ENCODE data around the gene PKIB.
A peak's percentile ranks its signal among the peaks of the same experiment; 100 is the strongest.
"Not testable (repeated sequence)": the region's sequence is repeated elsewhere in the genome, so short reads cannot be mapped to it uniquely, and the experiment has no call there.

Gene PKIB

DNA sequence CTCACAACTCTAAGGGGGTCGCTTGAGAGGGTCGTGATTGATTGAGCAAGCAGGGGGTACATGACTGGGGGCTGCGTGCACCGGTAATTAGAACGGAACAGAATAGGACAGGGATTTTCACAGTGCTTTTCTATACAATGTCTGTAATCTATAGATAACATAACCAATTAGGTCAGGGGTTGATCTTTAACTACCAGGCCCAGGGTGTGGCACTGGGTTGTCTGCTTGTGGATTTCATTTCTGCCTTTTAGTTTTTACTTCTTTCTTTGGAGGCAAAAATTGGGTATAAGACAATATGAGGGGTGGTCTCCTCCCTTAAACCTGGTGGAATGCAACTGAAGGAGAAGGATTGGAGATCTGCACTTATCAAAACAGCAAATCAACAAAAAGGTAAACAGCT lies 138.7 kb downstream of the PKIB start:
- DNase-seq: not testable (repeated sequence)

DNA sequence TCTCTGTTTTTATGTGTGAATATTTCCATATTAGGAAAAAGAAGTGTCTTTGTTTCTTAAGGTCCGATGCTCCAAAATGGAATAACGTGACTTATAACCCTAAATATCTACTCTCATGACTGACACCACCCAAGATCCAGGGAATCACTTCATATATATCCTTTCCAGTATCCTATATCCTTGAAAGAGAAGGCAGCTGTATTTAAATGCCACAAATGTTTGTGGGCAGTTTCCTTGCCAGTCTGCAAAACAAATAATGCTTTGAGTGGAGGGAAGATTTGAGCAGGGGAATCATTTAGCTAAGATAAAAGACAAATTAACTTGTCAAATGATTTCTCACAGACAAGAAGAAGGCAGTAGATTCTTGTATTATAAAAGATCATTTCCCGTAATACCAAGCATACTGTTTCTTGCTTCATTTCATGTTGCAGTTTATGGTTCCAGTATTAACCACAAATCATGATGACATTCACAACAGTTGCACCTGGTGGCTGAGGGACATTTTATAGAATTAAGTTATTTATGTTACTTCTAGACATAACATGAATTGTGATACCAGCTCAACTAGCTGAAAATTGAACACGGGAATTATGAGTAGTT lies 139.3 kb downstream of the PKIB start:
- no peak for DNase-seq

DNA sequence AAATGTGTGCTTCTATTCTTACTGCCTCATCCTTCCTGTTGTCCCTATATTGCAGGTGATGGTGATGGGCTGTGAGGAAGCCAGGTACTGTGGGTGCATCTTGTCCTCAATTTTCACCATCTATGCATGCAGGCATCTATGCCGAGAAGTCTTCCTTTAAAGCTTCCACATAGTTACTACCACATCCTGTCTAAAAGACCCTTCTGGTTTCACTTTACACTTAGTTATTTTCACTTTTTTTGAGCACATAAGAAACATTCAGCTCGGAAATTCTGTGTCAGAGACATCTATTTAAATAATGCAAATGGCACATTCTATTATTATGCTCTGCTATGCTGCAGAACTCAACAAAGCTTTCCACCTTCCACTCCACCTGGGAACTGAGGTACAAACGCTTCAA lies 141.1 kb downstream of the PKIB start:
- DNase-seq: no peak

DNA sequence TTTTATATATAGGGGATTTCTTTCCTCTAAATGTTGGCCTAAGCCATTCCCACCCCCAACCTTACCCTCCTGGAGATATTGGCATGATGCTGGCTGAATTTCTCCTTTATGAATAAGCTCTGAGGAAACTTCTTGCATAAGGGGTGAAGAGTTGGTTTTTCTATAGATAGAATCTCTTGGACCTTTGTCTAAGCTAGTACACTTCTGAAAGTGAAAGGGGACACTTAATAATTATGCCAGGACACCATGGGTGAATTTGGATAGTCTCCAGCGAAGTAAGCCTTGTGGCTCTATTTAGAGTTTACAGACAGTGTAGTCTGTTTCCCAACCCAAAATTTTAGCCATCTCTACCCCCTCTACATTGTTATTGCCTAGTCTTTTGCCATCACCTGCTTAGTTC lies 142.3 kb downstream of the PKIB start:
- no peak for DNase-seq

DNA sequence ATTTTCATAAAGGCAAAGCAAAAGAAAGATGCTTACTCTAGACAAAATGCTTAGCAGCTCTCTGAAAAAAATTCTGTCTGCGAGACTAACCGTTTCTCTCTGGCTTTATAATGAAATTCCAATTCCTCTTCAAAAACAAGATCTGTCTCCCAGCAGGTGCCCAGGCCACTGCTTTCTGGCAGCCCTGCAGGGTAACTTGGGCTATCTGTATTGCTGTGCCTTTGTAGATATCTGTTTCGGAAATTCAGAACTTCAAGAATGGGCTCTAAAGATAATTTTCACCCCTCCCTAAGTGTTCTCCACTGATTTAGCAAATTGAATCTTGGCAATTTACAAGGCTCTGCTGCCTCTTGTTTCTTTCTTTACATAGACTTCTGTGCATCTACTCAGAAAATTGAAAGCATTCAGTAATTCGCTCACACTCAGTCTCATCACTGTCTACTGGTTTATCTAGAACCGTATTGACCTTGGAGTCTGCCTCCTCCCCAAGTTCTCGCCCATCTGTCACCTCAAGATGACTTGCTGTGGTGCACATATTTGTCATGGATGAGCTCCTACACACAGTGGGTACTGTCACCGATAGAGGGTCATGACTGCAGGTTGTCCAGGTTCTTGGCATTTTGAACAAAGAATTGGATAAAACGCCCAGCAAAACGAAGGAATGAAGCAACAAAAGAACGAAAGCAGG lies 142.9 kb downstream of the PKIB start:
- peak in 1 of 14 donors; percentile 63 for DNase-seq

DNA sequence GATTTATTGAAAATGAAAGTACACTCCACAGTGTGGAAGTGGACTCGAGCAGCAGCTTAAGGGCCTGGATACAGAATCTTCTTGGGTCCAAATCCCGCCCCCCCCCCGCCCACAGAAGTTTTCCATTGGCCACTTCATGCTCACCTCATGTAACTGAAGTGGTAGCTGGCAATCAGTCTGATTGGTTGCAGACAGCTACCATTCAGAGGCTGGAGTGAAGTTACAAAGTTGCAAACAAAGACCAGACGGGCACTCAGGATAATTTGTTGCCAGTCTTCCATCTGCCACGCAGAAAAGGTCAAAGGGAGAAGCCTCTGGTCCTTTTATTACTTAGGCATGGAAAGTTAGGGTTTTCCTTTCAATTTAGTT lies 143.5 kb downstream of the PKIB start:
- DNase-seq: peak in 3 of 14 donors; percentile 30 to 54 (median 52)

DNA sequence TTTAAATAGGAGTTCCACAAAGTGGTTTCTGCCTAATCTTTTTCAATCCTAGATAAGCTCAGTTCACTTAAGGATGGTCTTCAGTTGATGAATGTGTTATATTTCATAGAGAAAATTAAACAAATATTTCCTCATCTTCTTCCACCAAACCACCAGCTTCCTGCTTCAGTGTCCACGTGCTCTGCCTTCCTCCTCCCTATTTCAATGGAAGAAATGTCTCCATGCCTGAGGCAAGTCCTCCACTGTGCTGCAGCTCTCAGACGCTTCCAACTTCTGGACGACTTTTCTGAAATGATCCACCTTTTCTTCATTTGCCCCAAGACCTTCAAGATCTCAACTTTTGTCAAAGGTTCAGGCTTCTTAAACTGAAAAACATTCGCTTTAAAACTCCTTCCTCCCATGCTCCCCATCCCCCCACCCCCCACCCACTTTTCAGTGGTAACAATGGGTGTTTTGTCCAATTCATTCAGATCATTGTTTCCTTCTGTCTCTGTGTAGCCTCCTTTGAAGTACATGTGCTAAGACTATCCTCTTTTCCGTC lies 144.1 kb downstream of the PKIB start:
- no peak for DNase-seq

DNA sequence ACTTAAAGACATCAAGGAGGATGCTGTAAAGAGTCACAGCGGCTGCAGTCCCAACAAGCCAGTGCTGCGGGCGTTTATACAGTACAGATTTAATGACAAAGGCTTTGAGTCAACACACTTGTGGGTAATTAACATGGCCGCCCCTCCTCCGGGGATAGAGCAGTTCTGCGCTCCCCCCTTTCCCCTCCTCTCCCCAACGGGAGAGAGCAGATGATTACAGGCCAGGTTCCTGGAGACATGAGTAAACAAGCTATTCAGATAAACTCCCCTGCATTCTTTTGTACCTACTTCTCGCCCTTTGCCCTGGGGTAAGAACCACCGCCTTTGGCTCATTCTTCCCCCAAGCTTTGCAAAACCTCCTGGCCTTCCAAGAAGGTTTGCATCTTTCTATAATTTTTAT lies 145.7 kb downstream of the PKIB start:
- DNase-seq: no peak

DNA sequence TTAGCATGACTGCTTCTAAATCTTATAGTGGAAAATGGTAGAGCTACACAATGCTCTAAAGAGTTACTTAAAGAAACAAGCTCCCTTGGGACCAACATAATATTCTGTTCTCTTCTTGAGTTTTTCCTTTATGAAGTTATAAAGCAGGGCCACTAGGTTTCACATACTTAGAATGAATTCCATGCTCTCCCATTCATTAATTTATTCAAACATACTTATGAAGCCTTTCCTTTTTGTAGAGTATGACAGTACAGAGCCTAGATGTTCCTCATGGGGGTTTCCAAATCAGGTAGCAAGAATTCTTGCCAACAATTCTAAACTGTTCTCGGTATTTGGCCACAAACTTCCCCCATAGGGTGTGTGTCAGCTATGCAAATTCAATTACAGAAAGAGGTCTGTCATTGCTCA lies 148.7 kb downstream of the PKIB start:
- DNase-seq: no peak

DNA sequence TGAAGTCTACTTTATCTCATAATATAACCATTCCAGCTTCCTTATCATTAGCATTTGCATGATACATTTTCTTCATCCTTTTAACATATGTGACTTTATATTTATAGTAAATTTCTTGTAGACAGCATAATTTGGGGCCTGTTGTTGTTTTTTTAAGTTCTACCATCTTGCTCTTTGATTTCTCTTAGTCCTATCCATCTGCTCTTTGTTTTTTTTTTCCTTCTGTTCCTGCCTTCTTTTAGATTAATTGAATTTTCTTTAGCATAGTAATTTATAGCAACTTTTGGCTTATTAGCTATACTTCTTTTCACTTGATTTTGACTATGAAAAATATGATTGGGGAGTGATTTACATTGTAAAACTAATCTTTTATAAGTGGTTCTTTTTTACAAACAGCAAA lies 150.1 kb downstream of the PKIB start:
- no peak for DNase-seq

DNA sequence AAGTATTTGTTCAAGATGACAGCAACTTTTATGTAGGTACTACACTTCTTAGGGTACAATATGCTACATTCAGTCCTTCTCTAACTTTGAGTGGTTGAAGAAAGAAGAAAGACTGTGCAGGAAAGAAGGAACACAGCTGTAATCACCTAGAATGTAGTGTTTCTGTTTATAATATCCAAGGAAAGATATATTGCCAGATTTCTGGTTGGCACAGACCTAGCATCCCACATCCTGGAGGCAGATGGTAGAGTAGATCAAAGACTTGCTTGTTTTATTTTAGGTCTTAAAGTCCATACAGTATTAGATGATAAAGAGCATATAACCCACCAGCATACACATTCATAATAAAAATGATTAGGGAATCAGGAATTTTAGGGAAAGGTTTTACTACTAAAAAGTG lies 156.1 kb downstream of the PKIB start:
- peak in 1 of 14 donors; percentile 38 for DNase-seq

DNA sequence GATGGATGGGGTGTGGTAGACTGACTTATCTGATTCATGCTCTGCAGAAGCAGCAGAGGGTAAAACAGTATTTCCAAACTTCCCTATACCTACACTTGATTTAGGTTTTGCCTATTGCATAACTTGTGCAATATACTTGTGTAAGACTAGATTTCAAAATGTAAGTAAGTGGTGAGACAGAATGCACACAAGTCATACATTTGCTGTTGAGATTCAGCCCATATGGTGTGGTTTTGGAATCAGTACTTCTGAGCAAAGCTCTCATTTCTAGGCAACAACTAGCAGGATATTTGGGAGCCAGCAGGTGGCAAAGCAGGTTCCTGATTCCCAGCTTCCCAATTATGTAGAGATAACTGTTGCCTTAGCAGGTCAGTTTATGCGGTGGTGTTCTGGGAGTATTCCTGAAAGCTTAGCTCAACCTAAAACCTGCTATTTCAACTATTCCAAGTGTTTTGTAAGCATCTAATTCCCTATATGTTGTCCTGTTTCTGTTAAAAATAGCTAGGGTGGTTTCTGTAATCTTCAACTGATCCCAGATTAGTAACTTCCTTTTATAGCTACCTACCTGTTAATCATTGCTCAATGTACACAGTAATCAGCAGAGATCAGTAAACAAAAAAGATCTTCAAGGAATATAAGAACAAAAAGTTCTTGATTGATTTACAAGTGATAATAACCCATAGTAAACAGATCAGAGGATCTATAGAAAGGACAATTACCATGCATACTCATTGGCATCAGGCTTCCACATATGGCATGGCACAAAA lies 160.8 kb downstream of the PKIB start:
- peak in 1 of 14 donors; percentile 51 for DNase-seq

DNA sequence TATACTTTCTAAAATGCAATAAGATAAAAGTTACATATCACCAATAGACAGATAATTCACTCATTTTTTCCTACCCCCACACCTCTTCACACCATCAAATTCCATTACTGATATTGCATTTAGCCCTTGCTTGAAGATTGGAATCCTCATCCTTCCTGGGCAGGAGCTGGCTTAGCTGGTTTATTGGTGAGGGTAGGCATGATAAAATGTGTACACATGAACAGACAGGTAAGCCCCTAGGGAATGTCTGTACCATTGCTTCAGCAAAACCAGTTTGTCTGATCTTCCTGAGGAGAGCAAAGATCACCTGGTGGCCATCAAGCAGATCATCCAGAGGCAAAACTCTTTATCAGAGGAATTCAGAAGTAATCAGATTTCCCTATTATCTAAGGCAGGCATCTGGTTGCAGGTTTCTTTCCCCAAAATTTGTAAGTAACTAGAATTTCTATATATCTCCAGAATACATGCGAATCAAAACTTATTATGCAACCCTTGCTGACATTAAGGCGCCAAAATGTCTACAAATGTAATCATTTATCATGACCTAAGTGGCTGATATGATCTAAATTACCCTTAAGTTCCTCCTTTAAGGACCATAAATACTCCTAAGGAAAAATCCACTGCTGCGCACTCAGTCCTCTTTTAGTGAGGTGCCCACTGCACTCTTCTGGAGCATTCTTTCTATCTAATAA lies 162.7 kb downstream of the PKIB start:
- DNase-seq: no peak

All from C1 segment of cervical spinal cord (tissue), 14 donors.